Adrenal gland (tissue), 5 donors: ENCODE measurements around the gene DCUN1D2.

Experiments
- POLR2A ChIP-seq, 2 donors: fragments of 450-650 bp; IDR thresholded peaks; one replicate each; pipeline ENCODE4 v1.6.1; 2017; ENCODE audit warnings: antibody characterized with exemption in 2 of 2, mild to moderate bottlenecking in 2 of 2, moderate library complexity in 1 of 2
- TF ChIP-seq, protein P1 (sequence below), 6 experiments: fragments of 450-650 bp in 4 of 6; fragments of 200-600 bp in 2 of 6; sonication (generic) in 1 of 6; IDR thresholded peaks; 1 replicate in 5 of 6; 2 replicates in 1 of 6; pipeline versions ENCODE4 v1.5.1 to v1.8.0; 2016 to 2021; ENCODE audit warnings: antibody characterized with exemption in 6 of 6, mild to moderate bottlenecking in 2 of 6, moderate library complexity in 1 of 6
- donor health status: DM: no; HTN: no; CAD: no.

- no peak for TF ChIP-seq POLR2A (IDR thresholded peaks at IDR 0.05)
- TF ChIP-seq, protein P1, sequence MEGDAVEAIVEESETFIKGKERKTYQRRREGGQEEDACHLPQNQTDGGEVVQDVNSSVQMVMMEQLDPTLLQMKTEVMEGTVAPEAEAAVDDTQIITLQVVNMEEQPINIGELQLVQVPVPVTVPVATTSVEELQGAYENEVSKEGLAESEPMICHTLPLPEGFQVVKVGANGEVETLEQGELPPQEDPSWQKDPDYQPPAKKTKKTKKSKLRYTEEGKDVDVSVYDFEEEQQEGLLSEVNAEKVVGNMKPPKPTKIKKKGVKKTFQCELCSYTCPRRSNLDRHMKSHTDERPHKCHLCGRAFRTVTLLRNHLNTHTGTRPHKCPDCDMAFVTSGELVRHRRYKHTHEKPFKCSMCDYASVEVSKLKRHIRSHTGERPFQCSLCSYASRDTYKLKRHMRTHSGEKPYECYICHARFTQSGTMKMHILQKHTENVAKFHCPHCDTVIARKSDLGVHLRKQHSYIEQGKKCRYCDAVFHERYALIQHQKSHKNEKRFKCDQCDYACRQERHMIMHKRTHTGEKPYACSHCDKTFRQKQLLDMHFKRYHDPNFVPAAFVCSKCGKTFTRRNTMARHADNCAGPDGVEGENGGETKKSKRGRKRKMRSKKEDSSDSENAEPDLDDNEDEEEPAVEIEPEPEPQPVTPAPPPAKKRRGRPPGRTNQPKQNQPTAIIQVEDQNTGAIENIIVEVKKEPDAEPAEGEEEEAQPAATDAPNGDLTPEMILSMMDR (IDR thresholded peaks at IDR 0.05), result no peak
Observed at GRCh38 chr13:113455384-113455783, 35.1 kb downstream of the DCUN1D2 start.
